ENCODE measurements around the gene FAM204A. TPM values are rescaled to one million over a fixed set of nuclear protein-coding genes. Genes with fewer than 3 reads are reported as not detected.

FAM204A gene
- total RNA-seq, 1 donor from 2014 or later = 43.6 TPM

GRCh38 chr10:118249714-118250113 lies 92.4 kb downstream of the FAM204A start:
- H3K27me3 Mint-ChIP-seq (ENCODE audit: unreplicated experiment) = peaks cover 3% of the 10 kb centered on the region
- no peak overlapping the region for H3K27ac Mint-ChIP-seq (ENCODE audit: unreplicated experiment)
- H3K4me1 Mint-ChIP-seq (ENCODE audit: low read depth, unreplicated experiment) = peaks cover 10% of the 10 kb centered on the region
- TF ChIP-seq, protein P1, sequence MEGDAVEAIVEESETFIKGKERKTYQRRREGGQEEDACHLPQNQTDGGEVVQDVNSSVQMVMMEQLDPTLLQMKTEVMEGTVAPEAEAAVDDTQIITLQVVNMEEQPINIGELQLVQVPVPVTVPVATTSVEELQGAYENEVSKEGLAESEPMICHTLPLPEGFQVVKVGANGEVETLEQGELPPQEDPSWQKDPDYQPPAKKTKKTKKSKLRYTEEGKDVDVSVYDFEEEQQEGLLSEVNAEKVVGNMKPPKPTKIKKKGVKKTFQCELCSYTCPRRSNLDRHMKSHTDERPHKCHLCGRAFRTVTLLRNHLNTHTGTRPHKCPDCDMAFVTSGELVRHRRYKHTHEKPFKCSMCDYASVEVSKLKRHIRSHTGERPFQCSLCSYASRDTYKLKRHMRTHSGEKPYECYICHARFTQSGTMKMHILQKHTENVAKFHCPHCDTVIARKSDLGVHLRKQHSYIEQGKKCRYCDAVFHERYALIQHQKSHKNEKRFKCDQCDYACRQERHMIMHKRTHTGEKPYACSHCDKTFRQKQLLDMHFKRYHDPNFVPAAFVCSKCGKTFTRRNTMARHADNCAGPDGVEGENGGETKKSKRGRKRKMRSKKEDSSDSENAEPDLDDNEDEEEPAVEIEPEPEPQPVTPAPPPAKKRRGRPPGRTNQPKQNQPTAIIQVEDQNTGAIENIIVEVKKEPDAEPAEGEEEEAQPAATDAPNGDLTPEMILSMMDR (IDR thresholded peaks at IDR 0.05; ENCODE audit: partially characterized antibody, unreplicated experiment) = no peak
- no peak for DNase-seq
- peaks cover 1% of the 10 kb centered on the region for H3K9me3 Mint-ChIP-seq (ENCODE audit: unreplicated experiment)
- H3K4me3 Mint-ChIP-seq (ENCODE audit: unreplicated experiment) = no peak overlapping the region
- no peaks in the 10 kb centered on the region for H3K36me3 Mint-ChIP-seq (ENCODE audit: unreplicated experiment)
